CD4-positive, CD25-positive, alpha-beta regulatory T cell (primary cell): ENCODE data around the gene TMEM115. TPM values are rescaled to one million over a fixed set of nuclear protein-coding genes. Genes with fewer than 3 reads are reported as not detected.
A peak's percentile ranks its signal among the peaks of the same experiment; 100 is the strongest.

Experiments
- ATAC-seq, 2 donors: fragments of 150-1000 bp; cut with Tn5 transposase; one replicate each; pipeline ENCODE4 v1.10.0; 2021; ENCODE audit warnings: low read depth in 2 of 2, moderate number of reproducible peaks in 2 of 2, moderate library complexity in 1 of 2
- DNase-seq, 3 donors: peaks; one replicate each; pipeline versions ENCODE4 v3.0.0 to v3.0.0-alpha.2; 2012 to 2022; ENCODE audit warnings: mixed read lengths in 1 of 3
- H3K27ac ChIP-seq: one replicate; pipeline ENCODE4 v1.7.0; 2013; ENCODE audit warnings: mild to moderate bottlenecking, low read length; ENCODE audit not compliant: insufficient read depth, poor library complexity, severe bottlenecking
- H3K27me3 ChIP-seq: one replicate; pipeline ENCODE4 v1.7.0; 2013; ENCODE audit warnings: low read length; ENCODE audit not compliant: control insufficient read depth, insufficient read depth
- H3K36me3 ChIP-seq: one replicate; pipeline ENCODE4 v1.7.0; 2013; ENCODE audit warnings: mild to moderate bottlenecking, low read length, moderate library complexity; ENCODE audit not compliant: control insufficient read depth, insufficient read depth
- H3K4me1 ChIP-seq: 2 replicates; pipeline ENCODE4 v1.7.0; 2013; ENCODE audit warnings: mild to moderate bottlenecking, low read length; ENCODE audit not compliant: insufficient read depth, control insufficient read depth, poor library complexity, severe bottlenecking
- H3K4me3 ChIP-seq: one replicate; pipeline ENCODE4 v1.7.0; 2013; ENCODE audit warnings: low read depth, mild to moderate bottlenecking, low read length, moderate library complexity
- H3K9me3 ChIP-seq, 2 experiments: 1 replicate in 1 of 2; 2 replicates in 1 of 2; pipeline ENCODE4 v1.7.0; 2013; ENCODE audit warnings: low read length in 2 of 2, mild to moderate bottlenecking in 1 of 2, moderate library complexity in 1 of 2; ENCODE audit not compliant: control insufficient read depth in 2 of 2
- H3K27ac Mint-ChIP-seq, 3 donors: one replicate each; pipeline ENCODE4 v1.8.0; 2020 to 2022; ENCODE audit warnings: mild to moderate bottlenecking in 3 of 3, mixed read lengths in 3 of 3, moderate library complexity in 2 of 3
- H3K27me3 Mint-ChIP-seq: one replicate; pipeline ENCODE4 v1.8.0; 2022; ENCODE audit warnings: mild to moderate bottlenecking, mixed read lengths
- H3K36me3 Mint-ChIP-seq: one replicate; pipeline ENCODE4 v1.8.0; 2020; ENCODE audit warnings: mixed read lengths
- H3K4me1 Mint-ChIP-seq, 4 donors: one replicate each; pipeline ENCODE4 v1.8.0; 2020 to 2022; ENCODE audit warnings: mixed read lengths in 4 of 4, mild to moderate bottlenecking in 1 of 4
- H3K4me3 Mint-ChIP-seq, 4 donors: one replicate each; pipeline ENCODE4 v1.8.0; 2020 to 2022; ENCODE audit warnings: mild to moderate bottlenecking in 4 of 4, mixed read lengths in 4 of 4, moderate library complexity in 3 of 4
- H3K9me3 Mint-ChIP-seq, 7 donors: one replicate each; pipeline ENCODE4 v1.8.0; 2020 to 2022; ENCODE audit warnings: mixed read lengths in 7 of 7, mild to moderate bottlenecking in 3 of 7, moderate library complexity in 2 of 7
- polyA plus RNA-seq, 4 donors: library from polyadenylated mRNA; unstranded; fragments of 300-500 nt; fragmentation: Illumina TruSeq; gene quantifications; one replicate each; pipeline ENCODE4 v1.2.3, GENCODE V29; 2021
- total RNA-seq: library from RNA; stranded (reverse); gene quantifications from one replicate; pipeline ENCODE4 v1.2.3, GENCODE V29; 2022

The TMEM115 gene
- total and polyA plus RNA-seq, 5 donors from 2014 or later, result 18.3 to 38.6 (median 36.3) TPM

- Mint-ChIP-seq H3K36me3 (no peaks in the 10 kb centered on the region), H3K27ac (peak within 1 kb of the TSS; percentile 93 to 98 (median 93)), H3K27me3 (no peaks in the 10 kb centered on the region), H3K9me3 (peaks cover 0 to 3% (median 0%) of the 10 kb centered on the region in 7 donors), H3K4me1 (peaks cover 20 to 70% (median 37%) of the 10 kb centered on the region in 4 donors), H3K4me3 (peak within 1 kb of the TSS; percentile 90 to 97 (median 94))
- peaks cover 69% of the 10 kb centered on the region for H3K4me1 ChIP-seq
- peak in 1 of 2 donors; percentile 9 for ATAC-seq
- no peaks in the 10 kb centered on the region for H3K9me3 ChIP-seq
- DNase-seq, result peak; percentile 50 to 91 (median 62)
- H3K4me3 ChIP-seq, result peak within 1 kb of the TSS; percentile 83
- H3K27ac ChIP-seq, result peak within 1 kb of the TSS; percentile 81
- H3K36me3 ChIP-seq, result no peaks in the 10 kb centered on the region
- no peaks in the 10 kb centered on the region for H3K27me3 ChIP-seq
These were observed 18.6 kb downstream of the TMEM115 start, which contains the start of gene RASSF1 for GRCh38 chr3:50340448-50341329. Gene RASSF1 (minus strand): TSS chr3:50340836. CDS start chr3:50340805, 31 bp downstream.

- H3K4me1 ChIP-seq, result peaks cover 67% of the 10 kb centered on the region
- H3K36me3 ChIP-seq, result no peaks in the 10 kb centered on the region
- H3K36me3 Mint-ChIP-seq, result no peaks in the 10 kb centered on the region
- H3K9me3 ChIP-seq, result no peaks in the 10 kb centered on the region
- H3K9me3 Mint-ChIP-seq, result peaks cover 0 to 3% (median 0%) of the 10 kb centered on the region in 7 donors
- H3K27ac ChIP-seq, result peak overlapping the region; percentile 81
- peaks cover 20 to 73% (median 39%) of the 10 kb centered on the region in 4 donors for H3K4me1 Mint-ChIP-seq
- DNase-seq (no peak), ATAC-seq (no peak)
- no peaks in the 10 kb centered on the region for H3K27me3 Mint-ChIP-seq
- peak overlapping the region; percentile 83 for H3K4me3 ChIP-seq
- peak overlapping the region; percentile 90 to 98 (median 93) for H3K27ac Mint-ChIP-seq
- peak overlapping the region; percentile 90 to 97 (median 94) for H3K4me3 Mint-ChIP-seq
- H3K27me3 ChIP-seq, result no peaks in the 10 kb centered on the region
These were observed 19.2 kb downstream of the TMEM115 start for GRCh38 chr3:50340147-50340447.

- DNase-seq (no peak), ATAC-seq (no peak)
- Mint-ChIP-seq H3K9me3 (peaks cover 0 to 3% (median 0%) of the 10 kb centered on the region in 7 donors), H3K4me3 (peak overlapping the region; percentile 90 to 97 (median 94)), H3K27me3 (no peaks in the 10 kb centered on the region), H3K27ac (peak overlapping the region; percentile 90 to 98 (median 93)), H3K4me1 (peaks cover 20 to 72% (median 40%) of the 10 kb centered on the region in 4 donors), H3K36me3 (no peaks in the 10 kb centered on the region)
- Histone ChIP-seq H3K9me3 (no peaks in the 10 kb centered on the region), H3K27ac (peak overlapping the region; percentile 81), H3K4me3 (peak overlapping the region; percentile 83), H3K27me3 (no peaks in the 10 kb centered on the region), H3K4me1 (peaks cover 67% of the 10 kb centered on the region), H3K36me3 (no peaks in the 10 kb centered on the region)
These were observed 19.7 kb downstream of the TMEM115 start for GRCh38 chr3:50339485-50340146.

GRCh38 chr3:50338965-50339364 lies 20.4 kb downstream of the TMEM115 start:
- DNase-seq, result no peak
- no peaks in the 10 kb centered on the region for H3K27me3 Mint-ChIP-seq
- Histone ChIP-seq H3K4me3 (peak overlapping the region; percentile 88), H3K36me3 (no peaks in the 10 kb centered on the region), H3K4me1 (peaks cover 74% of the 10 kb centered on the region), H3K9me3 (no peaks in the 10 kb centered on the region), H3K27me3 (no peaks in the 10 kb centered on the region), H3K27ac (peak overlapping the region; percentile 96)
- peaks cover 0 to 3% (median 0%) of the 10 kb centered on the region in 7 donors for H3K9me3 Mint-ChIP-seq
- no peak for ATAC-seq
- peaks cover 20 to 77% (median 44%) of the 10 kb centered on the region in 4 donors for H3K4me1 Mint-ChIP-seq
- H3K27ac Mint-ChIP-seq, result peak overlapping the region; percentile 93 to 98 (median 98)
- no peaks in the 10 kb centered on the region for H3K36me3 Mint-ChIP-seq
- H3K4me3 Mint-ChIP-seq, result peak overlapping the region; percentile 90 to 97 (median 94)

GRCh38 chr3:50337175-50337861 lies 22.0 kb downstream of the TMEM115 start:
- Histone ChIP-seq H3K27ac (peak overlapping the region; percentile 96), H3K9me3 (no peaks in the 10 kb centered on the region), H3K4me3 (peak overlapping the region; percentile 92), H3K36me3 (peaks cover 2% of the 10 kb centered on the region), H3K27me3 (no peaks in the 10 kb centered on the region), H3K4me1 (peaks cover 78% of the 10 kb centered on the region)
- H3K36me3 Mint-ChIP-seq, result no peaks in the 10 kb centered on the region
- peak overlapping the region; percentile 93 to 98 (median 98) for H3K27ac Mint-ChIP-seq
- H3K9me3 Mint-ChIP-seq, result peaks cover 0 to 3% (median 0%) of the 10 kb centered on the region in 7 donors
- ATAC-seq (peak; percentile 77 to 80), DNase-seq (peak; percentile 88 to 99 (median 91))
- peak overlapping the region; percentile 90 to 97 (median 94) for H3K4me3 Mint-ChIP-seq
- H3K27me3 Mint-ChIP-seq, result no peaks in the 10 kb centered on the region
- H3K4me1 Mint-ChIP-seq, result peaks cover 20 to 79% (median 48%) of the 10 kb centered on the region in 4 donors

GRCh38 chr3:50336452-50337174 lies 22.7 kb downstream of the TMEM115 start:
- H3K36me3 Mint-ChIP-seq, result no peaks in the 10 kb centered on the region
- H3K4me1 Mint-ChIP-seq, result peaks cover 20 to 81% (median 48%) of the 10 kb centered on the region in 4 donors
- Histone ChIP-seq H3K36me3 (peaks cover 8% of the 10 kb centered on the region), H3K27me3 (no peaks in the 10 kb centered on the region), H3K4me1 (peaks cover 75% of the 10 kb centered on the region), H3K9me3 (no peaks in the 10 kb centered on the region), H3K4me3 (peak overlapping the region; percentile 92), H3K27ac (peak overlapping the region; percentile 96)
- no peak for DNase-seq
- ATAC-seq, result peak; percentile 30 to 38
- H3K27ac Mint-ChIP-seq, result peak overlapping the region; percentile 93 to 95 (median 93)
- no peaks in the 10 kb centered on the region for H3K27me3 Mint-ChIP-seq
- peaks cover 0 to 3% (median 0%) of the 10 kb centered on the region in 7 donors for H3K9me3 Mint-ChIP-seq
- peak overlapping the region; percentile 90 to 97 (median 94) for H3K4me3 Mint-ChIP-seq
